Measurements from ENCODE around the gene PCF11.

Gene PCF11, protein sequence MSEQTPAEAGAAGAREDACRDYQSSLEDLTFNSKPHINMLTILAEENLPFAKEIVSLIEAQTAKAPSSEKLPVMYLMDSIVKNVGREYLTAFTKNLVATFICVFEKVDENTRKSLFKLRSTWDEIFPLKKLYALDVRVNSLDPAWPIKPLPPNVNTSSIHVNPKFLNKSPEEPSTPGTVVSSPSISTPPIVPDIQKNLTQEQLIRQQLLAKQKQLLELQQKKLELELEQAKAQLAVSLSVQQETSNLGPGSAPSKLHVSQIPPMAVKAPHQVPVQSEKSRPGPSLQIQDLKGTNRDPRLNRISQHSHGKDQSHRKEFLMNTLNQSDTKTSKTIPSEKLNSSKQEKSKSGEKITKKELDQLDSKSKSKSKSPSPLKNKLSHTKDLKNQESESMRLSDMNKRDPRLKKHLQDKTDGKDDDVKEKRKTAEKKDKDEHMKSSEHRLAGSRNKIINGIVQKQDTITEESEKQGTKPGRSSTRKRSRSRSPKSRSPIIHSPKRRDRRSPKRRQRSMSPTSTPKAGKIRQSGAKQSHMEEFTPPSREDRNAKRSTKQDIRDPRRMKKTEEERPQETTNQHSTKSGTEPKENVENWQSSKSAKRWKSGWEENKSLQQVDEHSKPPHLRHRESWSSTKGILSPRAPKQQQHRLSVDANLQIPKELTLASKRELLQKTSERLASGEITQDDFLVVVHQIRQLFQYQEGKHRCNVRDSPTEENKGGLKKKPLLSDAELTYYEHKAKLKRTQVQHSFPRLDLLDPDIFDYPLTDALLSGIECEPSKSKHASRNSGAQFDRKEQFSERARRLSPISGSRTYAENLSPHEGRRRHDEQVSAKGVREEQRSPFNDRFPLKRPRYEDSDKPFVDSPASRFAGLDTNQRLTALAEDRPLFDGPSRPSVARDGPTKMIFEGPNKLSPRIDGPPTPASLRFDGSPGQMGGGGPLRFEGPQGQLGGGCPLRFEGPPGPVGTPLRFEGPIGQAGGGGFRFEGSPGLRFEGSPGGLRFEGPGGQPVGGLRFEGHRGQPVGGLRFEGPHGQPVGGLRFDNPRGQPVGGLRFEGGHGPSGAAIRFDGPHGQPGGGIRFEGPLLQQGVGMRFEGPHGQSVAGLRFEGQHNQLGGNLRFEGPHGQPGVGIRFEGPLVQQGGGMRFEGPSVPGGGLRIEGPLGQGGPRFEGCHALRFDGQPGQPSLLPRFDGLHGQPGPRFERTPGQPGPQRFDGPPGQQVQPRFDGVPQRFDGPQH (N-terminal part only)

DNA sequence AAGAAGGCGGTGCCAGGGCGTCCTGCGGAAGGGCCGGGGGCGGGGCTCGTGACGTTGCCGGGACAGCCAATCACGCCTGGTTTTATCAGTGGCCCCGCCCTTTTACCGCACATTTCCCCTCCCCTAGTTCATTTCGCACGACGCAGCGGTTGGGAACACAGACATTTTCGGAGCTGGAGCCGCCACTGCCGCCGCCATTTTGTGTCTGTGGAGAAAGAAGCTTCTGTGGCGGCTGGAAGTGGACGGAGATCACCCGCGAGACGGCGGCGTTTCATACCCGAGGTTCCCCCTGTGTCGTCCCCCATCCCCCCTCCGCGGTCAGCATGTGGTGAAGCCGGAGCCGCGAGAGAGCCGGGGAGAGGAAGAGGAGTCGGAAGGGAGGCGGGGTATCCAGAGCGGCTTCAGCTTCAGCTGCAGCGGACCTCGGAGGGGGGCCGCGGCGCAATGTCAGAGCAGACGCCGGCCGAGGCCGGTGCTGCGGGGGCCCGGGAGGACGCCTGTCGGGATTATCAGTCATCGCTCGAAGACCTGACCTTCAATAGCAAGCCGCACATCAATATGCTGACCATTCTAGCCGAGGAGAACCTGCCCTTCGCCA, at the start of gene PCF11:
Gene PCF11 (plus strand): TSS at position 136 of the 598 bp plus-strand sequence. CDS start 309 bp downstream, at position 445.
- WGBS (ENCODE audit: insufficient coverage, insufficient read length) = no CpG with 5 or more reads among the region's 55 CpGs
- no peaks in the 10 kb centered on the region for H3K36me3 ChIP-seq (ENCODE audit: control insufficient read depth, insufficient read depth, low read length)
- H3K4me1 ChIP-seq (ENCODE audit: control insufficient read depth, insufficient read depth, low read length) = peaks cover 2% of the 10 kb centered on the region; the same call in 1 of the 2 replicates
- H3K27ac ChIP-seq (ENCODE audit: low read length) = no peak within 1 kb of the TSS
- H3K9me3 ChIP-seq (ENCODE audit: control insufficient read depth, insufficient read depth, low read length) = no peaks in the 10 kb centered on the region
- H3K27me3 ChIP-seq (ENCODE audit: control insufficient read depth, insufficient read depth, low read length) = no peaks in the 10 kb centered on the region
- DNase-seq (ENCODE audit: low read depth, low spot score) = no peak
- peak within 1 kb of the TSS; percentile 99 for H3K4me3 ChIP-seq (ENCODE audit: low read length)

DNA sequence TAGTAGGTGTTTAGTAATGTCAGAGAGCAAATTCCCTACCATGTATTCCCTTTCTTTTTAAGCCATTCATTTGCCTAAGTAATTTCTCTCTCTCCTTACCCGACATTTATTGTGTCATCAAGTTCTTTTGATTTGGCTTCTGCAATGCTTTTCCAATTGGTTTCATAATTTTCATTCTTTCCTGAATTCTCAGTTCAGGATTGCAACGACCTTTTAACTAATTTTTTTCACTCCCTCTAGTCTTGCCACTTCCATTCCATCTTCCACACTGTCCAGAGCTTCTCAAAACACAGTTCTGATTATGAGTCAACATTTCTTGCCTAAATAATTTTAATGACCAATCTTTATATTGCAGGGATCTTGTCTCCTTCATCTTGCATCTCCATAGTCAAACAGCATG, 44.0 kb upstream of the PCF11 start:
- no CpG with 5 or more reads among the region's 2 CpGs for WGBS (ENCODE audit: insufficient coverage, insufficient read length)
- Histone ChIP-seq H3K27ac (ENCODE audit: low read length) (no peak overlapping the region), H3K27me3 (ENCODE audit: control insufficient read depth, insufficient read depth, low read length) (no peaks in the 10 kb centered on the region), H3K4me1 (ENCODE audit: control insufficient read depth, insufficient read depth, low read length) (no peaks in the 10 kb centered on the region), H3K4me3 (ENCODE audit: low read length) (no peak overlapping the region), H3K9me3 (ENCODE audit: control insufficient read depth, insufficient read depth, low read length) (no peaks in the 10 kb centered on the region), H3K36me3 (ENCODE audit: control insufficient read depth, insufficient read depth, low read length) (no peaks in the 10 kb centered on the region)
- no peak for DNase-seq (ENCODE audit: low read depth, low spot score)

DNA sequence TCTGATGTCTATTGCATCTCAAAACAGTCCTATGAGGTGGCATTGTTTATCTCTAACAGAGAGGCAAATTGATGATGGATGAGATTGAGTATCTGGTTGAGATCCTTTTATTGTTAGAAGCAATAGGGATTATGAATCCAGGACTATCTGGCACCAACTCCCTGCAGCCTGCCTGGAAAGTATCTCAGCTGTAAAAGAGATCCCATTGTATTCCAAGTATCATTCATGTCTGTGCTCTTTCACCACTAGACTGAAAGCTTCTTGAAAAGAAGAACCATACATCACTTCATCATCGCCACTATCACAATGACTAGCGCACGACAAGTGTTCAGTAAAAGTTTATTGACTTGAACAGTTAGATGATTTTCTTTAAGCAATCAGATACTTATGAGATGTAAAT, 41.9 kb upstream of the PCF11 start:
- Histone ChIP-seq H3K36me3 (ENCODE audit: control insufficient read depth, insufficient read depth, low read length) (no peaks in the 10 kb centered on the region), H3K27me3 (ENCODE audit: control insufficient read depth, insufficient read depth, low read length) (no peaks in the 10 kb centered on the region), H3K27ac (ENCODE audit: low read length) (no peak overlapping the region), H3K9me3 (ENCODE audit: control insufficient read depth, insufficient read depth, low read length) (no peaks in the 10 kb centered on the region), H3K4me1 (ENCODE audit: control insufficient read depth, insufficient read depth, low read length) (no peaks in the 10 kb centered on the region), H3K4me3 (ENCODE audit: low read length) (no peak overlapping the region)
- WGBS (ENCODE audit: insufficient coverage, insufficient read length) = no CpG with 5 or more reads among the region's 3 CpGs
- no peak for DNase-seq (ENCODE audit: low read depth, low spot score)

DNA sequence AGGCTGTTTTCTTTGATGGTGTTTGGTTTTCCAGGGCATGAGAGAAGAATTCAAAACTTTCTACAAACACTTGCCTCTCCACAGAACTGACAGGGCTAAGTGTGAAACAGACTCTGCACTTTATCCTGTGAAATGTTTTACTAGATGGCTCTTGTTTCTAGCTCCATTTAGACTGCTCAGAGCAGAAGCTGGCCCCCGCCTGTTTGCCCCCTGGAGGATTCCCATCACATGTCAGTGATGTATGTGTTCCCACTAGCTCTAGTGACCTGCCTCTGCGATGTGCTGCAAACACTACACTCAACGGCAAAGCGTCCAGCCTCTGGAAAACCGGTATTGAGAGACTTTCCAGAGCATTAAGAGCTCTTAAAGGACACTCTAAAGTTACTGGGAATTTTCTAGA, 41.4 kb upstream of the PCF11 start:
- H3K4me1 ChIP-seq (ENCODE audit: control insufficient read depth, insufficient read depth, low read length) = no peaks in the 10 kb centered on the region
- no CpG with 5 or more reads among the region's 5 CpGs for WGBS (ENCODE audit: insufficient coverage, insufficient read length)
- no peak overlapping the region for H3K27ac ChIP-seq (ENCODE audit: low read length)
- H3K27me3 ChIP-seq (ENCODE audit: control insufficient read depth, insufficient read depth, low read length) = no peaks in the 10 kb centered on the region
- no peak for DNase-seq (ENCODE audit: low read depth, low spot score)
- no peaks in the 10 kb centered on the region for H3K9me3 ChIP-seq (ENCODE audit: control insufficient read depth, insufficient read depth, low read length)
- H3K4me3 ChIP-seq (ENCODE audit: low read length) = no peak overlapping the region
- H3K36me3 ChIP-seq (ENCODE audit: control insufficient read depth, insufficient read depth, low read length) = no peaks in the 10 kb centered on the region

DNA sequence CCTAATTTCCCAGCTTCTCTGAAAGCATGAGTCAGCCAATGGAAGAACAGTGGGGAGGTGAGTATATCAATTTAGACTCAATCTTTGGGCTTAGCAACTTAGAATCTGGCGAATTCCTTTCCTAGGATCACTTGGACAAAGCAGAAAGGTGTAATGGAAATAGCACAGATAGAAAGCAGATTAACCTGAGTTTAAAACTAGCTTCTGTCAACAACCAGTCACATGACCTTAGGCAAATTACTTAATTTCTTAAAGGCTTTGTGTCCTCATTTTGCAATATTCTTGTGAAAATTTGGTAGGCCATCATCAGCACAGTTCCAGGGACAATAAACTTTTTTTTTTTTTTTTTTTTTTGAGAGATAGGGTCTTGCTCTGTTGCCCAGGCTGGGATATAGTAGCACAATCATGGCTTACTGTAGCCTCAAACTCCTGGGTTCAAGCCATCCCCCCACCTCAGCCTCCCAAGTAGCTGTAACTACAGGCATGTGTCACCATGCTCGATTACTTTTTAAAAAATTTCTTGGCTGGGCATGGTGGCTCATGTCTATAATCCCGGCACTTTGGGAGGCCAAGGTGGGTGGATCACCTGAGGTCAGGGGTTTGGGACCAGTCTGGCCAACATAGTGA, 40.8 kb upstream of the PCF11 start:
- Histone ChIP-seq H3K4me3 (ENCODE audit: low read length) (no peak overlapping the region), H3K27me3 (ENCODE audit: control insufficient read depth, insufficient read depth, low read length) (no peaks in the 10 kb centered on the region), H3K36me3 (ENCODE audit: control insufficient read depth, insufficient read depth, low read length) (no peaks in the 10 kb centered on the region), H3K27ac (ENCODE audit: low read length) (no peak overlapping the region), H3K9me3 (ENCODE audit: control insufficient read depth, insufficient read depth, low read length) (no peaks in the 10 kb centered on the region), H3K4me1 (ENCODE audit: control insufficient read depth, insufficient read depth, low read length) (no peaks in the 10 kb centered on the region)
- WGBS (ENCODE audit: insufficient coverage, insufficient read length) = no CpG with 5 or more reads among the region's 3 CpGs
- no peak for DNase-seq (ENCODE audit: low read depth, low spot score)

DNA sequence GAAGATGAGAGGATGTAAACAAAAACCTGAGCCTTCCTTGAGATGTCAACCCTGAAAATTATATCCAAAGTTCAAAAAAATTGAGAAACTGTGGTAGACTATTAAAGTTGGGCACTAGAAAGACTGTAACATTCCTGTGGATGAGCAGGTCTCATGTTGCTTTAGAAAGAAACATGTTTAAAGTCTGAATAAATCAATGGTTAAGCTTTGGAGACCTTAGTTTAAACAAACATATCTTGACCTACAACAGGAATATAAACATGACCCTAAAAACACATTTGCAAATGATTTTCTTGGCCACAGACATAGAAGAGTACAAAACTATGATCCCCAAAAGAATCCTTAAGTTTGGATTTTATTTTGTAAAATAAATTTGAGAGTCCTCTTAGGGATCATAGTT, 38.1 kb upstream of the PCF11 start:
- Histone ChIP-seq H3K27ac (ENCODE audit: low read length) (no peak overlapping the region), H3K4me3 (ENCODE audit: low read length) (no peak overlapping the region), H3K36me3 (ENCODE audit: control insufficient read depth, insufficient read depth, low read length) (no peaks in the 10 kb centered on the region), H3K9me3 (ENCODE audit: control insufficient read depth, insufficient read depth, low read length) (no peaks in the 10 kb centered on the region), H3K4me1 (ENCODE audit: control insufficient read depth, insufficient read depth, low read length) (no peaks in the 10 kb centered on the region), H3K27me3 (ENCODE audit: control insufficient read depth, insufficient read depth, low read length) (no peaks in the 10 kb centered on the region)
- DNase-seq (ENCODE audit: low read depth, low spot score) = no peak

DNA sequence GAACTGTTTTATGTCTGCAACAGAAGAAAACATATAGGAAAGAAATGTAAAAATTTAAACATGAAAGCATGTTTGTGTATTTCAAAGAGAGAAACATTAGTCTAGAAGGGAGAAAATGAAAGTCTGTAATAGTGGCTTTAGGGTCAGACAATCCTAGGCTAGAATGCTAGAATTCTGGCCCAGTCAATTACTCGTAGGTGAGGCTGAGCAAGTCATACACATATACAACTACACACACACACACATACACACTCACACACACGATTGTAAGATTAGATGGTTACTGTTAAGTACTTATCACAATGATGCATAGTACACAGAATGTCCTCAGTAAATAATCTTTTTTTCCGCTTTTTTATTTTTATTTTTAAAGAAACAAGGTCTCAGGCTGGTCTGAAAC, 37.7 kb upstream of the PCF11 start:
- no peak for DNase-seq (ENCODE audit: low read depth, low spot score)
- H3K27me3 ChIP-seq (ENCODE audit: control insufficient read depth, insufficient read depth, low read length) = no peaks in the 10 kb centered on the region
- H3K4me1 ChIP-seq (ENCODE audit: control insufficient read depth, insufficient read depth, low read length) = no peaks in the 10 kb centered on the region
- H3K4me3 ChIP-seq (ENCODE audit: low read length) = no peak overlapping the region
- H3K27ac ChIP-seq (ENCODE audit: low read length) = no peak overlapping the region
- no peaks in the 10 kb centered on the region for H3K9me3 ChIP-seq (ENCODE audit: control insufficient read depth, insufficient read depth, low read length)
- no peaks in the 10 kb centered on the region for H3K36me3 ChIP-seq (ENCODE audit: control insufficient read depth, insufficient read depth, low read length)
- no CpG with 5 or more reads among the region's 3 CpGs for WGBS (ENCODE audit: insufficient coverage, insufficient read length)

DNA sequence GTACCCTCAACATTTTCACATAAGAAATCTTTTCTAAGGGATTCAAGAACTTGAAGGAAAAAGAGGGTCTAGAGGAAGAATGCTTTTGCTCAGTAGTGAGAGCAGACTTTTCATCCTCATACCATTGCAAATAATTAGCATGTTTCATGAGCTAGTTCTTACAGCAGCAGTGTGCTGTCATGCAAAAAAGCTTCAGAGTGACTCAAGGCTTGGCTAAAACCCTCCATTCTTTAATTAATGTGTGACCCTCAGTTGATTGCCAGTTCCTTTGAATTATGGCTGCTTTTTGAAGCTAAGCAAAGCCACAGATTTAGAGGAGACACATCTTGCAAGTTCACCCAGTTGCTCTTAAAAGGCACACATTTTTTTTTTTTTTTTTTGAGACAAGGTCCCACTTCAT, 36.6 kb upstream of the PCF11 start:
- Histone ChIP-seq H3K36me3 (ENCODE audit: control insufficient read depth, insufficient read depth, low read length) (no peaks in the 10 kb centered on the region), H3K4me3 (ENCODE audit: low read length) (no peak overlapping the region), H3K4me1 (ENCODE audit: control insufficient read depth, insufficient read depth, low read length) (no peaks in the 10 kb centered on the region), H3K9me3 (ENCODE audit: control insufficient read depth, insufficient read depth, low read length) (no peaks in the 10 kb centered on the region), H3K27me3 (ENCODE audit: control insufficient read depth, insufficient read depth, low read length) (no peaks in the 10 kb centered on the region), H3K27ac (ENCODE audit: low read length) (no peak overlapping the region)
- no peak for DNase-seq (ENCODE audit: low read depth, low spot score)

DNA sequence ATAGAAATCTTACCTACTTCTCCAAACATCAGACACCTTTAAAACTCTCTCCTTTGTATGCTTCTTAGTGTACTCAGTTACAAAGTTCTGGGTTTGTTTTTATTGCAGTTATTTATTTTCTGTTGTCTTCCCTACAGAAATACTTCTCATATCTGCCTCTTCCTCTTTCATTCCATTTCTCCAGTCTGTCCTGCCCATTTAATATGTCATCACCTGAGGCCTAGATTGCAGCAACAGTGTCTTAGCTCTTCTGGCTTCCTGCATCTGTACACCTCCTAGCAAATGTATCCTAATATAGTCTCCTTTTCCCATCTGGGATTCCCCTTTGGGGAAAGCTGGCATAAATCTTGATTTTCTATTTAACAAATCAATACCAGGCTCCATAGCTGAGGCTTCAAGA, 34.9 kb upstream of the PCF11 start:
- no peaks in the 10 kb centered on the region for H3K9me3 ChIP-seq (ENCODE audit: control insufficient read depth, insufficient read depth, low read length)
- H3K4me3 ChIP-seq (ENCODE audit: low read length) = no peak overlapping the region
- H3K4me1 ChIP-seq (ENCODE audit: control insufficient read depth, insufficient read depth, low read length) = no peaks in the 10 kb centered on the region
- DNase-seq (ENCODE audit: low read depth, low spot score) = no peak
- no peaks in the 10 kb centered on the region for H3K27me3 ChIP-seq (ENCODE audit: control insufficient read depth, insufficient read depth, low read length)
- H3K27ac ChIP-seq (ENCODE audit: low read length) = no peak overlapping the region
- H3K36me3 ChIP-seq (ENCODE audit: control insufficient read depth, insufficient read depth, low read length) = no peaks in the 10 kb centered on the region

DNA sequence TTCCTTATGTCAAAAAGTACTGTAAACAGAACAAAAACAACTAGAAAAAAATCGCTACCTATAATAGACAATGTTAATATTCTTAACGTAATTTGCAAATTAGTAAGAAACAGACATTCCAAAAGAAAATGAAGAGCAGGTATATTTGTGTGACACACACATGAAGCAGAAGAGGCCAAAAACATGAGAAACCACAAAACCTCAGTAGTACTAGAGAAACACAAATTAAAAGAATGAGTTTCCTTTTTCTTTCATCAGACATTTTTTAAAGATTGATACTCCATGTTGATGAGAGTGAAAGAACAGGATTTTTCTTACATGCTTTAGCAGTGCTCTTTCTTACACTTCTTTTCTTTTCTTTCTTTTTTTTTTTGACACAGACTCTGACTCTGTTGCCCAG, 34.2 kb upstream of the PCF11 start:
- Histone ChIP-seq H3K27ac (ENCODE audit: low read length) (no peak overlapping the region), H3K27me3 (ENCODE audit: control insufficient read depth, insufficient read depth, low read length) (no peaks in the 10 kb centered on the region), H3K9me3 (ENCODE audit: control insufficient read depth, insufficient read depth, low read length) (no peaks in the 10 kb centered on the region), H3K4me3 (ENCODE audit: low read length) (no peak overlapping the region), H3K36me3 (ENCODE audit: control insufficient read depth, insufficient read depth, low read length) (no peaks in the 10 kb centered on the region), H3K4me1 (ENCODE audit: control insufficient read depth, insufficient read depth, low read length) (no peaks in the 10 kb centered on the region)
- no CpG with 5 or more reads among the region's 2 CpGs for WGBS (ENCODE audit: insufficient coverage, insufficient read length)
- DNase-seq (ENCODE audit: low read depth, low spot score) = no peak
